Breast epithelium (tissue), 4 donors: Measurements from ENCODE around the gene AHI1. TPM values are rescaled to one million over a fixed set of nuclear protein-coding genes. Genes with fewer than 3 reads are reported as not detected.
"Not testable (repeated sequence)": the region's sequence is repeated elsewhere in the genome, so short reads cannot be mapped to it uniquely, and the experiment has no call there.

Source experiments
- DNase-seq, 2 donors: peaks; one replicate each; pipeline ENCODE4 v3.0.0-alpha.2; 2019; ENCODE audit warnings: low spot score in 2 of 2
- H3K27ac ChIP-seq, 2 donors: fragments of 200-600 bp; sonication (generic) in 1 of 2; one replicate each; pipeline ENCODE4 v1.5.1; 2016 to 2019; ENCODE audit warnings: mild to moderate bottlenecking in 1 of 2
- H3K27me3 ChIP-seq, 2 donors: fragments of 200-600 bp; sonication (generic) in 1 of 2; one replicate each; pipeline versions ENCODE4 v1.5.1 to v1.6.0; 2017 to 2019; ENCODE audit warnings: control low read depth in 1 of 2, mild to moderate bottlenecking in 1 of 2
- H3K36me3 ChIP-seq: fragments of 200-600 bp; one replicate; pipeline ENCODE4 v1.5.1; 2019
- H3K4me1 ChIP-seq, 2 donors: fragments of 200-600 bp; sonication (generic); one replicate each; pipeline ENCODE4 v1.5.1; 2016 to 2019; ENCODE audit warnings: control low read depth in 1 of 2
- H3K4me3 ChIP-seq, 3 donors: fragments of 200-600 bp; sonication (generic); 1 replicate in 2 of 3; 2 replicates in 1 of 3; pipeline ENCODE4 v1.5.1; 2016 to 2019; ENCODE audit warnings: mild to moderate bottlenecking in 3 of 3, moderate library complexity in 2 of 3
- H3K9me3 ChIP-seq, 2 donors: fragments of 200-600 bp; sonication (generic) in 1 of 2; one replicate each; pipeline ENCODE4 v1.5.1; 2016 to 2019; ENCODE audit warnings: control low read depth in 1 of 2
- CTCF ChIP-seq, 3 donors: fragments of 450-650 bp; IDR thresholded peaks; one replicate each; pipeline ENCODE4 v1.5.1; 2016 to 2017; ENCODE audit warnings: antibody characterized with exemption in 3 of 3, mild to moderate bottlenecking in 3 of 3, moderate library complexity in 3 of 3
- POLR2A ChIP-seq: fragments of 450-650 bp; IDR thresholded peaks from one replicate; pipeline ENCODE4 v1.6.1; 2016; ENCODE audit warnings: antibody characterized with exemption, mild to moderate bottlenecking, moderate library complexity
- POLR2AphosphoS5 ChIP-seq, 3 donors: sonication (generic); formaldehyde crosslinking; IDR thresholded peaks; one replicate each; pipeline ENCODE4 v1.6.1; 2017; ENCODE audit warnings: antibody characterized with exemption in 3 of 3
- intact Hi-C: fragments of 100-400 bp; cut with DNase I; formaldehyde crosslinking; loops from one replicate; pipeline ENCODE4 v1.15.1; 2023; ENCODE audit warnings: low total_unique reads
- total RNA-seq, 3 donors: library from RNA; depleted of rRNA; stranded (reverse); fragments of >200 nt; gene quantifications; one replicate each; pipeline ENCODE4 v1.1.0, GENCODE V29; 2016

Gene AHI1
- total RNA-seq, 3 donors from 2014 or later = 23.5 to 62.2 (median 49.8) TPM

- no peak overlapping the region for H3K27ac ChIP-seq
- no peaks in the 10 kb centered on the region for H3K36me3 ChIP-seq
- intact Hi-C loops = no loop called here
- no peaks in the 10 kb centered on the region for H3K4me1 ChIP-seq
- H3K4me3 ChIP-seq = no peak overlapping the region
- peaks cover 0 to 3% of the 10 kb centered on the region in 2 donors for H3K9me3 ChIP-seq
- TF ChIP-seq CTCF (IDR thresholded peaks at IDR 0.05) (no peak), POLR2AphosphoS5 (IDR thresholded peaks at IDR 0.05) (no peak), POLR2A (no peak)
- no peaks in the 10 kb centered on the region for H3K27me3 ChIP-seq
- no peak for DNase-seq
These were observed 124.8 kb downstream of the AHI1 start for GRCh38 chr6:135372758-135373157.

- H3K4me3 ChIP-seq, H3K27me3 ChIP-seq, intact Hi-C loops, DNase-seq, H3K27ac ChIP-seq, H3K4me1 ChIP-seq, H3K36me3 ChIP-seq: not testable (repeated sequence)
- H3K9me3 ChIP-seq = peaks cover 13 to 21% of the 10 kb centered on the region in 2 donors
These were observed 133.9 kb downstream of the AHI1 start for GRCh38 chr6:135363622-135364021.

GRCh38 chr6:135362124-135362523 lies 135.4 kb downstream of the AHI1 start:
- intact Hi-C loops = no loop called here
- no peak overlapping the region for H3K27ac ChIP-seq
- peaks cover 10 to 21% of the 10 kb centered on the region in 2 donors for H3K9me3 ChIP-seq
- no peak overlapping the region for H3K4me3 ChIP-seq
- H3K36me3 ChIP-seq = peaks cover 6% of the 10 kb centered on the region
- DNase-seq = no peak
- H3K27me3 ChIP-seq = no peaks in the 10 kb centered on the region
- H3K4me1 ChIP-seq = no peaks in the 10 kb centered on the region
- no peak for TF ChIP-seq POLR2AphosphoS5 (IDR thresholded peaks at IDR 0.05)
- TF ChIP-seq CTCF (IDR thresholded peaks at IDR 0.05) = no peak
- no peak for TF ChIP-seq POLR2A

- H3K27me3 ChIP-seq = no peaks in the 10 kb centered on the region
- DNase-seq = no peak
- H3K36me3 ChIP-seq = peaks cover 6% of the 10 kb centered on the region
- H3K9me3 ChIP-seq = peaks cover 5 to 7% of the 10 kb centered on the region in 2 donors
- intact Hi-C loops = no loop called here
- no peaks in the 10 kb centered on the region for H3K4me1 ChIP-seq
- no peak overlapping the region for H3K4me3 ChIP-seq
- TF ChIP-seq POLR2A = no peak
- no peak for TF ChIP-seq POLR2AphosphoS5 (IDR thresholded peaks at IDR 0.05)
- no peak for TF ChIP-seq CTCF (IDR thresholded peaks at IDR 0.05)
- no peak overlapping the region for H3K27ac ChIP-seq
These were observed 137.3 kb downstream of the AHI1 start for GRCh38 chr6:135360222-135360621.

- Histone ChIP-seq H3K27me3 (no peaks in the 10 kb centered on the region), H3K36me3 (peaks cover 6% of the 10 kb centered on the region), H3K4me1 (no peaks in the 10 kb centered on the region), H3K4me3 (no peak overlapping the region), H3K27ac (no peak overlapping the region), H3K9me3 (no peaks in the 10 kb centered on the region)
- TF ChIP-seq POLR2A (no peak), POLR2AphosphoS5 (IDR thresholded peaks at IDR 0.05) (no peak), CTCF (IDR thresholded peaks at IDR 0.05) (no peak)
- intact Hi-C loops = no loop called here
- DNase-seq = no peak
These were observed 138.6 kb downstream of the AHI1 start for GRCh38 chr6:135358985-135359384.

- no peak overlapping the region for H3K27ac ChIP-seq
These were observed 139.2 kb downstream of the AHI1 start for GRCh38 chr6:135358251-135358821.

More at GRCh38 chr6:135358251-135358821, 139.2 kb downstream of the AHI1 start:
- intact Hi-C loops = no loop called here
- no peak for TF ChIP-seq CTCF (IDR thresholded peaks at IDR 0.05)
- TF ChIP-seq POLR2A = no peak
- no peak for TF ChIP-seq POLR2AphosphoS5 (IDR thresholded peaks at IDR 0.05)
- Histone ChIP-seq H3K4me1 (no peaks in the 10 kb centered on the region), H3K9me3 (no peaks in the 10 kb centered on the region), H3K4me3 (no peak overlapping the region), H3K27me3 (no peaks in the 10 kb centered on the region), H3K36me3 (peaks cover 6% of the 10 kb centered on the region)
- DNase-seq = no peak
